HCT116 (cell line): ENCODE measurements around the gene PRKCD.

Experiments
- CTCF ChIP-seq, 3 experiments: fragments of 200-600 bp in 1 of 3; sonication (generic) in 1 of 3; IDR thresholded peaks in 2 of 3; conservative IDR thresholded peaks in 1 of 3; 2 replicates each; pipeline ENCODE4 v1.5.1; 2012 to 2017; ENCODE audit warnings: low read depth in 2 of 3, low read length in 2 of 3, antibody characterized with exemption in 1 of 3, borderline replicate concordance in 1 of 3, control low read depth in 1 of 3, mild to moderate bottlenecking in 1 of 3, mixed read lengths in 1 of 3, mixed run types in 1 of 3, moderate library complexity in 1 of 3; ENCODE audit not compliant: insufficient read depth in 1 of 3
- EGR1 ChIP-seq: IDR thresholded peaks from 2 replicates; pipeline ENCODE4 v1.6.1; 2012; ENCODE audit warnings: low read depth
- EZH2 ChIP-seq: fragments of 200-600 bp; sonication (generic); IDR thresholded peaks from 2 replicates; pipeline ENCODE4 v1.6.1; 2017; ENCODE audit warnings: antibody characterized with exemption, mixed run types
- EZH2phosphoT487 ChIP-seq: fragments of 200-600 bp; IDR thresholded peaks from 2 replicates; pipeline ENCODE4 v1.6.1; 2018; ENCODE audit warnings: antibody characterized with exemption, borderline replicate concordance
- MAX ChIP-seq: IDR thresholded peaks from 2 replicates; pipeline ENCODE4 v1.6.1; 2012
- POLR2A ChIP-seq: IDR thresholded peaks from 2 replicates; pipeline ENCODE4 v1.7.0; 2011; ENCODE audit warnings: borderline replicate concordance; ENCODE audit not compliant: insufficient read depth, insufficient read length; ENCODE audit errors: extremely low read depth
- POLR2AphosphoS5 ChIP-seq: IDR thresholded peaks from 2 replicates; pipeline ENCODE4 v1.6.1; 2011; ENCODE audit warnings: mild to moderate bottlenecking, low read depth, low read length, moderate library complexity
- RAD21 ChIP-seq: IDR thresholded peaks from 2 replicates; pipeline ENCODE4 v1.6.1; 2012; ENCODE audit warnings: low read depth, mild to moderate bottlenecking
- SIN3A ChIP-seq: IDR thresholded peaks from 2 replicates; pipeline ENCODE4 v1.6.1; 2012; ENCODE audit warnings: low read depth

- no peak for TF ChIP-seq CTCF (IDR thresholded peaks at IDR 0.05 in 2 of 3, conservative IDR thresholded peaks at IDR 0.05 in 1 of 3; ENCODE audit: borderline replicate concordance in 1 of 3, insufficient read depth in 1 of 3, low read depth in 2 of 3, low read length in 2 of 3)
- no peak for TF ChIP-seq EGR1
- no peak for TF ChIP-seq EZH2phosphoT487
- TF ChIP-seq EZH2 = no peak
- no peak for TF ChIP-seq SIN3A
- no peak for TF ChIP-seq RAD21
- no peak for TF ChIP-seq MAX
- TF ChIP-seq POLR2AphosphoS5 = no peak
- TF ChIP-seq POLR2A = no peak
Measured at GRCh38 chr3:53166206-53166605, 5.2 kb downstream of the PRKCD start.
